Measurements from ENCODE around the gene VIT. TPM values are rescaled to one million over a fixed set of nuclear protein-coding genes. Genes with fewer than 3 reads are reported as not detected.

VIT gene
- polyA plus RNA-seq, 3 donors, result 0.09 to 0.23 TPM; not detected in 1

DNA sequence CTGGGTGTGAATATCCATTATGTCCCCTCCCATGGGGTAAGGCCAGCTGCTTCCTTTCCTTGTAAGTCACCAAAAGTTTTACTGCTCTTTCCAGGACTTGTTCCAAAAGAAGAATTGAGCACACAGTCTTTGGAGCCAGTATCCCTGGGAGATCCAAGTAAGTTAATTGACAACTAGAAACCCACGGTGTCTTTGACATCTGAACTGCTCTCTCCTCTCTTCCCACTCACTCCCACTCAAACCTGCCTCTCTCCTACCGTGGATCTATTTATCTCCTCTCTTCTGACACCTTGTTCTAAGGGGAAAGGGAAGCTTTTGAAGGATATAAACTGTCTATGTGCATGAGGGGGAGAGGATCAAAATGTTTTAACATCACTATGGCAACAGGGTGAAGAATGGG is 86.7 kb downstream of the VIT start:
- peak in 8 of 11 donors; percentile 23 to 53 (median 40) for DNase-seq (ENCODE audit: extremely low read depth in 1 of 11, low read depth in 9 of 11, low spot score in 4 of 11)

- DNase-seq (ENCODE audit: extremely low read depth in 1 of 11, low read depth in 9 of 11, low spot score in 4 of 11), result peak in 9 of 11 donors; percentile 48 to 72 (median 56)
Observed at GRCh38 chr2:36785179-36785795, 88.8 kb downstream of the VIT start.

- peak in 2 of 11 donors; percentile 16 to 31 for DNase-seq (ENCODE audit: extremely low read depth in 1 of 11, low read depth in 9 of 11, low spot score in 4 of 11)
Observed at GRCh38 chr2:36789181-36789804, 92.8 kb downstream of the VIT start.

DNA sequence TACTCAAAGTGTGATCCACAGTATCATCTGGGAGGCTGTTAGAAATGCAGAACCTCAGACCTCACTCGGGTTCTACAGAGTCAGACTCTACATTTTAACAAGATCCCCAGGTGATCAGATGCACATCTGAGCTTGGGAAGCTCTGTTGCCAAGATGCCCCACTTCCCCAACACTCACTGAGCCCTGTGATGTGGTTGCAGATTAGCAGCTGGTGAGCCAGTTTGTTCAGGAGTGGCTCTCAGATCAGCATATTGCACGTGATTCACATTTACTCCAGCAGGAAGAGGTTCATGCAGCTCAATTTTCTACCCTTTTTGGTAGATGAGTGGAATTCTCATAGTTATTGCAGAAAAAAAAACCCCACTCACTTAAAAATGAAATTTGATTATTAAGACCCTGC is 96.4 kb downstream of the VIT start:
- DNase-seq (ENCODE audit: extremely low read depth in 1 of 11, low read depth in 9 of 11, low spot score in 4 of 11), result no peak

- no peak for DNase-seq (ENCODE audit: extremely low read depth in 1 of 11, low read depth in 9 of 11, low spot score in 4 of 11)
Observed at GRCh38 chr2:36797324-36798070, 101.0 kb downstream of the VIT start.

DNA sequence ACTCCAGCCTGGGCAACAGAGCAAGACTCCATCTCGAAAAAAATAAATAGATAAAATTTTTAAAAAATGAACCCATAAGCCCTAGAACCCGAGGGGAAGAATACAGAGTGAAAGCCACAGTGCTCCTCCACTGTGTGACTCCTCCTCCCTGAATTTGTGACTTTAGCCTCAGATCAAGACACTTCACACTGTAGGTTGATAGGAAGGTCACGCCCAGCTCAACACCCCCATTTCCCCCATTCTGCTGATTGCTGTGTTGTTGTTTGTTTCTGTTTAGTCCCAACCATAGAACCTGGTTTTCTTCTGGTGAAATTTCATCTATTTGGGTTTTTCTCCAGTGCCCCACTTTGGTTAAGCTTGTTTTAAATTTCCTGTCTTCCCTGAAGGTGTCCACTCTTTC is 102.2 kb downstream of the VIT start:
- DNase-seq (ENCODE audit: extremely low read depth in 1 of 11, low read depth in 9 of 11, low spot score in 4 of 11), result no peak

GRCh38 chr2:36800381-36800780 is 103.9 kb downstream of the VIT start:
- no peak for DNase-seq (ENCODE audit: extremely low read depth in 1 of 11, low read depth in 9 of 11, low spot score in 4 of 11)

DNA sequence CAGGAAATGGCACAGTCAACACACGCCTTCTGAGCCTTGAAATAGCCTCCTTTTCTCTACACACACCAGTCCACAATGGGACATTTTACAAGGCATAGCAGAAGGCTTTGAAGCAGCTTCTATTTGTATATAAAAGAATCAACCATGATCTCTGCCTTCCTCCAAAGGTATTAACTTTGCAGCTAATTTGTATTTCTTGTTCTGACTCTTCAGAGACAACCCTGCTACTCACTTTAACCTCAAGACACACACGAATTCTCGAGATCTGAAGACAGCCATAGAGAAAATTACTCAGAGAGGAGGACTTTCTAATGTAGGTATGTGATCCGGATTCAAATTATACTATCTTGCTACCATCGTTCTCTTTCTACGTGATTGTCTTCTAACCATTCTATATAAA is 104.6 kb downstream of the VIT start:
- no peak for DNase-seq (ENCODE audit: extremely low read depth in 1 of 11, low read depth in 9 of 11, low spot score in 4 of 11)

DNA sequence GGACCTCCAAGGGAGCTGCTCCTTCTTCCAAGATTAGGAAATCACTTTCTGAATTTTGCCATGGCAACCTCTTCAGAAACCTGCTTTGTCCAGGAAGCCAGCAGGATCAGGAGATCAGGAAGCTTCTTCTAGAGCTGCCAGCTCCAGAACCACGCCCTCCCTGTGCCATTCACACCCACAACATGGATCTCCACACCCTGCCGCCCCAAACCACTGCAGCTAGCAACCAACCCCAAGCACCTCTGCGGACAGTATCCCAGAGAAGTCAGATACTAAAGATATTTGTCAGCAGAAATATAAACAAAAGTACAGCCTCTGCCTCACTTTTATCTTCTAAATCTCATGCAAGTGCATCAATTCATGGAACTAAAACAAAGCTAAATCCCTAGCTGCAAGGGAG is 106.4 kb downstream of the VIT start:
- no peak for DNase-seq (ENCODE audit: extremely low read depth in 1 of 11, low read depth in 9 of 11, low spot score in 4 of 11)

- no peak for DNase-seq (ENCODE audit: extremely low read depth in 1 of 11, low read depth in 9 of 11, low spot score in 4 of 11)
Observed at GRCh38 chr2:36805635-36806224, 109.2 kb downstream of the VIT start.

- no peak for DNase-seq (ENCODE audit: extremely low read depth in 1 of 11, low read depth in 9 of 11, low spot score in 4 of 11)
Observed at GRCh38 chr2:36807223-36807886, 110.8 kb downstream of the VIT start.

GRCh38 chr2:36808386-36809068 is 112.0 kb downstream of the VIT start:
- DNase-seq (ENCODE audit: extremely low read depth in 1 of 11, low read depth in 9 of 11, low spot score in 4 of 11), result no peak

- no peak for DNase-seq (ENCODE audit: extremely low read depth in 1 of 11, low read depth in 9 of 11, low spot score in 4 of 11)
Observed at GRCh38 chr2:36809069-36809445, 112.5 kb downstream of the VIT start.

DNA sequence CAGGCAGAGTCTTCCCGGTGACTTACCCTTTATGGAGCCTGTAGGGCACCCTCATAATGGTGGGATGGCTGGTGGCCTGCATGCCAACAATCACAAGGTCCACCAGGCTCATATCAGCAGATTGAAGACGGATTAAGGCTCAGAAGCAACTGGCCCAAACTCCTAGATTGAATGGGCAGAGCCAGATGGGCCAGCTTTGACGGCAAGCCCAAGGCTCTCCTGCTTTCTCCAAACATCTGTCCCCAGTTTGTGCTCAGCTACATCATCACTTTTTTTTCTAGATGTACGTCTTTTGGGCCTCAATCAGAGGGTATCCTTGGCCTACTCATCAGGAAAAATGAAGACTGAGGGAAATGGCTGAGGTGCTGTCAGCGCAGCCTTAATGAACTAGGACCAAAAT is 114.6 kb downstream of the VIT start:
- DNase-seq (ENCODE audit: extremely low read depth in 1 of 11, low read depth in 9 of 11, low spot score in 4 of 11), result no peak

DNA sequence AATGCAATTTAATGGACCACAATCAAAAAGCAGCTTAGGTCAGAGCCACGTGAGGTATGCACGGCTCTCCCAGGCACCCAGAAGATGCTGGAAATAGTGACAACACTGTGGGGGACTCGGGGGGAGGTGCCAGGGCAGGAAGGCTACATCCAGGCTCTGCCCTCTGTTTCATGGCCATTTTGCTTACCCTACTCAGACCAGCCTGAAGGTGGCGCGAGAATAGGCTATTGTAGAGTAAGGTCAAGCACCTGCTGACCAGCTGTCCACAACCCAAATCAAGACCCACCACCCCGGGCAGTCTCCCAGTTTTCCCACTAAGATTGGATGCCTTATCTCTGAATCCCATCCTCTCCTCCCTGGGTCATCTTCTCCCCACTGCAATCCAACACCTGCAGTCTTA is 115.7 kb downstream of the VIT start:
- no peak for DNase-seq (ENCODE audit: extremely low read depth in 1 of 11, low read depth in 9 of 11, low spot score in 4 of 11)

GRCh38 chr2:36818542-36818941 is 122.0 kb downstream of the VIT start:
- DNase-seq (ENCODE audit: extremely low read depth in 1 of 11, low read depth in 9 of 11, low spot score in 4 of 11), result no peak

DNA sequence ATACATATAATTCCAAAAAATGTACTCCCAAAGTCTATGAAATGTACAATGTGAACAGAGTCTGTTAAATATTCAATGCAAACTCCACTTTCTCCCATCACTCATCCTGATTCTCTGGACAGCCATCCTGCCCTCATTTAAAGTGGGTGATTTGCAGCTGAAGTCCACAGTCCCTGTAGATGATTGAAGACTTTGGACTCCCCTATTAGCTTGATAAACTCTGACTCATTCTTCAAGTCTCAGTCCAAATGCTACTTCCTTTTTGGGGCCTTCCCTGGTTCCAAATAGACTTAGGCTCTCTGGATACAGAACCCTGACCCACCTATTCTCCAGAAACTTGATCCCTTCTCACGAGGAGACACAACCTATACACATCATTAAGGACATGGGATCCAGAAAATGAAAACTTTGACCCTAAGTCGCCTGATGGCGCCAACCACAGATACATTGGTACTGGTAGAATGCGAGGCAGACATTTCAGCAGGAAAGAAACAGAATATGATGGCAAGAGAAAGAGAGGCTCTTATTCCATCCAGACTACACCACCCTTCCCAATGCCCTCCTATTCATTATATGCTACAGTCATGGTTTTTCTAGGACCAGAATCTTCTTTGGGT is 122.7 kb downstream of the VIT start:
- DNase-seq (ENCODE audit: extremely low read depth in 1 of 11, low read depth in 9 of 11, low spot score in 4 of 11), result no peak

GRCh38 chr2:36820942-36821605 is 124.6 kb downstream of the VIT start:
- no peak for DNase-seq (ENCODE audit: extremely low read depth in 1 of 11, low read depth in 9 of 11, low spot score in 4 of 11)

Measured in renal cortex interstitium (tissue), 11 donors.